Hepatocyte (in vitro differentiated cells): Measurements from ENCODE around the gene TSPAN9. TPM values are rescaled to one million over a fixed set of nuclear protein-coding genes. Genes with fewer than 3 reads are reported as not detected.

Experiments
- DNase-seq: peaks from one replicate; pipeline ENCODE4 v3.0.0-alpha.2; 2016; ENCODE audit warnings: low spot score
- H2AFZ ChIP-seq: fragments of 200-600 bp; sonication (generic); 2 replicates; pipeline ENCODE4 v1.6.0; 2016; ENCODE audit warnings: antibody characterized with exemption, mild to moderate bottlenecking
- H3K27ac ChIP-seq: fragments of 200-600 bp; sonication (generic); 2 replicates; pipeline ENCODE4 v1.5.1; 2016; ENCODE audit warnings: mild to moderate bottlenecking
- H3K27me3 ChIP-seq: fragments of 200-600 bp; sonication (generic); 2 replicates; pipeline ENCODE4 v1.6.1; 2016
- H3K36me3 ChIP-seq: fragments of 200-600 bp; sonication (generic); replicated peaks from 2 replicates; pipeline ENCODE4 v1.5.1; 2016; ENCODE audit warnings: low read depth; ENCODE audit not compliant: insufficient read depth
- H3K4me1 ChIP-seq: fragments of 200-600 bp; sonication (generic); 2 replicates; pipeline ENCODE4 v1.5.1; 2016; ENCODE audit warnings: mild to moderate bottlenecking, moderate library complexity; ENCODE audit not compliant: insufficient read depth
- H3K4me2 ChIP-seq: fragments of 200-600 bp; sonication (generic); 2 replicates; pipeline ENCODE4 v1.6.0; 2016
- H3K4me3 ChIP-seq: fragments of 200-600 bp; sonication (generic); 2 replicates; pipeline ENCODE4 v1.5.1; 2016; ENCODE audit warnings: mild to moderate bottlenecking
- H3K79me2 ChIP-seq: fragments of 200-600 bp; sonication (generic); 2 replicates; pipeline ENCODE4 v1.6.0; 2017; ENCODE audit warnings: mild to moderate bottlenecking
- H3K9me2 ChIP-seq: fragments of 200-600 bp; sonication (generic); replicated peaks from 2 replicates; pipeline ENCODE4 v1.6.0; 2017; ENCODE audit warnings: mild to moderate bottlenecking; ENCODE audit not compliant: insufficient read depth
- H3K9me3 ChIP-seq: fragments of 200-600 bp; sonication (generic); 2 replicates; pipeline ENCODE4 v1.5.1; 2016; ENCODE audit warnings: low read depth, mild to moderate bottlenecking
- H4K20me1 ChIP-seq: fragments of 200-600 bp; sonication (generic); 2 replicates; pipeline ENCODE4 v1.6.0; 2016; ENCODE audit warnings: mild to moderate bottlenecking; ENCODE audit not compliant: insufficient read depth, poor library complexity, severe bottlenecking
- EZH2 ChIP-seq: fragments of 200-600 bp; sonication (generic); IDR thresholded peaks from 2 replicates; pipeline ENCODE4 v1.6.1; 2016; ENCODE audit warnings: antibody characterized with exemption, mild to moderate bottlenecking, borderline replicate concordance
- EZH2phosphoT487 ChIP-seq: fragments of 200-600 bp; sonication (generic); IDR thresholded peaks from one replicate; pipeline ENCODE4 v1.6.1; 2018; ENCODE audit warnings: antibody characterized with exemption, mild to moderate bottlenecking, low read depth, moderate library complexity; ENCODE audit not compliant: unreplicated experiment, severe bottlenecking
- WGBS: methylation state at CpG from one replicate; pipeline ENCODE4 v1.1.6; 2016; ENCODE audit warnings: low lambda C conversion rate; ENCODE audit errors: missing lambda C conversion rate; 5-methylcytosine and 5-hydroxymethylcytosine counted together
- polyA plus RNA-seq: library from polyadenylated mRNA; unstranded; fragments of >200 nt; fragmentation: Nextera tagmentation; extraction: Ambion mirVana; gene quantifications from 2 replicates; pipeline ENCODE4 v1.2.1, GENCODE V29; 2016
- total RNA-seq: library from RNA; depleted of rRNA; stranded (reverse); fragments of >200 nt; gene quantifications from 2 replicates; pipeline ENCODE4 v1.2.3, GENCODE V29; 2014
- TF ChIP-seq, protein P1 (sequence below): fragments of 200-600 bp; sonication (generic); IDR thresholded peaks from 2 replicates; pipeline ENCODE4 v1.5.1; 2016; ENCODE audit warnings: antibody characterized with exemption, mild to moderate bottlenecking; ENCODE audit not compliant: poor library complexity

Gene TSPAN9
- total and polyA plus RNA-seq, 2 experiments from 2014 or later, result 16.6 to 38.6 TPM

DNA sequence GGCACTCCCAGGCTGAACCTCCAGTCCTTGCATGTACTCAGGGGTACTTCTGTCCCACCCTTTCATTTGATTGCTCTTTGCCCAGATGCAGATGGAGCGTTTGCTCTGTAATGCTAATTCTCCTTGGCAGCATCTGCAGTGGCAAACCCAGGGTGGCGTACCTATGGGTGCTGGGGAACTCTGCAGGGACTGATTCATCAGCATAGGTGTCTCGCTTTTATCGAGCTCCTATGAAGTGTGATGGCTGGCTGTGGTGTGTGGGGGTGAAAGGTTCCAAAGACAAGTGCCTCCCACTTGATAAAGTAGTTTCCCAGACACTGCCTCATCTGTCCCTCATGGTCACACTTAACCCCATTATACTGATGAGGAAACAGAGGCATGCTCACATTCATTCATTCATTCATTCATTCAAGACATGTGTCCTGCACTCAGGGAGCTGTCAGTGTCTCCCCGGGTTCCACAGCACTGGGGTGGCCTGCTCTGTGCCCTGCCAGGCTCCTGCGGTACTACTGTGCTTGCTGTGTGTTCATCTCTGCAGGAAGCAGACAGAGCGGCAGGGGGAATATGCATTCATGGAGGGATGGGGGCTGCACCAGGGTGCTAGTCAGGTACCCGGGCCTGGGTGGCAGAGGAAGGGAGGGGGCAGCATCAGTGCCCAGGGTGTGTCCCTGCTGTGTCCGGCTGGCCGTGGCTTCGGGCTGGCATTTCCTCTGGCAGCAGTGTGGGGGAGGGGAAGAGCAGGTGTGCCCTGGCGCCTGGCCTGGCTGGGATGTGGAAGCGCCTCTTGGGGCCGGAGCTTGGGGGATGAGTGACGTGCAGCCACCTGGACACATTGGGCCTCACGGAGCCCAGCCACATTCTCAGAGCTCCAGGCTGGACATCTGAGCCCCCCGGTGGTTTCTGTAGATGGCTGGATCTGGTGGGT, 110.9 kb downstream of the TSPAN9 start:
- H3K79me2 ChIP-seq, result no peaks in the 10 kb centered on the region
- DNase-seq, result no peak
- WGBS, result 96% methylated on average over 14 of the region's 17 CpGs
- no peaks in the 10 kb centered on the region for H3K9me3 ChIP-seq
- H3K27me3 ChIP-seq, result no peaks in the 10 kb centered on the region
- no peaks in the 10 kb centered on the region for H3K9me2 ChIP-seq
- no peak overlapping the region for H3K27ac ChIP-seq
- H3K4me1 ChIP-seq, result peaks cover 4% of the 10 kb centered on the region
- H3K36me3 ChIP-seq, result no peaks in the 10 kb centered on the region
- H3K4me3 ChIP-seq, result no peak overlapping the region
- H2AFZ ChIP-seq, result no peak overlapping the region
- H3K4me2 ChIP-seq, result no peak overlapping the region
- H4K20me1 ChIP-seq, result peaks cover 5% of the 10 kb centered on the region
- TF ChIP-seq EZH2 (no peak), EZH2phosphoT487 (no peak)
- TF ChIP-seq, protein P1, sequence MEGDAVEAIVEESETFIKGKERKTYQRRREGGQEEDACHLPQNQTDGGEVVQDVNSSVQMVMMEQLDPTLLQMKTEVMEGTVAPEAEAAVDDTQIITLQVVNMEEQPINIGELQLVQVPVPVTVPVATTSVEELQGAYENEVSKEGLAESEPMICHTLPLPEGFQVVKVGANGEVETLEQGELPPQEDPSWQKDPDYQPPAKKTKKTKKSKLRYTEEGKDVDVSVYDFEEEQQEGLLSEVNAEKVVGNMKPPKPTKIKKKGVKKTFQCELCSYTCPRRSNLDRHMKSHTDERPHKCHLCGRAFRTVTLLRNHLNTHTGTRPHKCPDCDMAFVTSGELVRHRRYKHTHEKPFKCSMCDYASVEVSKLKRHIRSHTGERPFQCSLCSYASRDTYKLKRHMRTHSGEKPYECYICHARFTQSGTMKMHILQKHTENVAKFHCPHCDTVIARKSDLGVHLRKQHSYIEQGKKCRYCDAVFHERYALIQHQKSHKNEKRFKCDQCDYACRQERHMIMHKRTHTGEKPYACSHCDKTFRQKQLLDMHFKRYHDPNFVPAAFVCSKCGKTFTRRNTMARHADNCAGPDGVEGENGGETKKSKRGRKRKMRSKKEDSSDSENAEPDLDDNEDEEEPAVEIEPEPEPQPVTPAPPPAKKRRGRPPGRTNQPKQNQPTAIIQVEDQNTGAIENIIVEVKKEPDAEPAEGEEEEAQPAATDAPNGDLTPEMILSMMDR, result no peak

DNA sequence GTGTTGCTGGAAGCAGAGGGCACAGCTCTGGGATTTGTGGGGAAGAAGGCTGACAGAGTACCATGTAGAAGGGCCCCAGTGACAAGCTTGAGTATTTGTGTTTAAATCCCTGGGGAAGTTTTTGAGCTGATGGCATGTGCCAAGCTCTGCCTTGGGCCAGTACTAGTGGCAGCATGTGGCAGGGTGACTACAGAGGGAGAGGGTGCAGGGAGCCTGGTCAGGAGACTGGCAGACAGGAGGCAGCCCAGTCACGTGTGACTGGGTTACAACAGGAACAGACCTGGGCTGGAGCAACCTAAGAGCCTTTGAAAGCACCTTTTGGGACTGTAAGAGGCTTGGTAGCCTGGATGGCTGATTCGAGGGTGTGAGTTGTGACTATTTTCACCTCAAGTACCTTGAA, 112.1 kb downstream of the TSPAN9 start:
- no peak for TF ChIP-seq EZH2phosphoT487
- TF ChIP-seq, protein P1, result no peak
- H4K20me1 ChIP-seq, result peaks cover 1% of the 10 kb centered on the region

DNA sequence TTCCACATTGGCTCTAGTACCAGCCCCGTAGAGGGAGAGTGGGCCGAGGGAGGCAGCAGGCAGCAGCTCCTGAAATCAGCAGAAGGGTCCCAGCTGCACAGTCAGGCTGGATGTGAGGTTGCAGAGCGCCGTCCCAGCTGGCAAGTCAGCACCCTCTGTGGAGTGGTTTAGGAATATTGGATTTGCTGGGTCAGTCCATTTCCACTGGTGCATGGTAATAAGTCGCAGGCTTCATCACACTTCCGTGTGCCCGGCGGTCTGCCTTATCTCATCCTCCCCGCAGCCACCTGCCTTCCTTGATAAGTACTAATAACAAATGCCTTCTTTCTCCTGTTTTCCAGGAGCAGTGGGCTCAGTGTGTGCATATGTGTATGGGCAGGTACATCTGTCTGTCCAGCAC, 112.9 kb downstream of the TSPAN9 start:
- TF ChIP-seq, protein P1, result no peak
- TF ChIP-seq EZH2, result no peak
- no peak for TF ChIP-seq EZH2phosphoT487
- H3K4me2 ChIP-seq, result no peak overlapping the region
- no peaks in the 10 kb centered on the region for H3K27me3 ChIP-seq
- no peak for DNase-seq
- no peak overlapping the region for H3K27ac ChIP-seq
- no peaks in the 10 kb centered on the region for H3K9me3 ChIP-seq
- H3K4me3 ChIP-seq, result no peak overlapping the region
- H3K36me3 ChIP-seq, result no peaks in the 10 kb centered on the region
- no peaks in the 10 kb centered on the region for H4K20me1 ChIP-seq
- WGBS, result 60% methylated on average over 9 of the region's 9 CpGs
- H3K4me1 ChIP-seq, result no peaks in the 10 kb centered on the region
- no peaks in the 10 kb centered on the region for H3K79me2 ChIP-seq
- no peak overlapping the region for H2AFZ ChIP-seq
- no peaks in the 10 kb centered on the region for H3K9me2 ChIP-seq

More for the DNA sequence above, 112.1 kb downstream of the TSPAN9 start:
- peaks cover 4% of the 10 kb centered on the region for H3K4me1 ChIP-seq
- no peaks in the 10 kb centered on the region for H3K27me3 ChIP-seq
- no peak overlapping the region for H3K4me3 ChIP-seq
- H3K4me2 ChIP-seq, result no peak overlapping the region
- H3K36me3 ChIP-seq, result no peaks in the 10 kb centered on the region
- WGBS, result 74% methylated on average over 2 of the region's 2 CpGs
- no peak overlapping the region for H3K27ac ChIP-seq
- no peak overlapping the region for H2AFZ ChIP-seq
- no peaks in the 10 kb centered on the region for H3K79me2 ChIP-seq
- no peak for DNase-seq
- no peaks in the 10 kb centered on the region for H3K9me2 ChIP-seq
- H3K9me3 ChIP-seq, result no peaks in the 10 kb centered on the region
